Panc1 (cell line): ENCODE results near the gene ALOX12. TPM values are rescaled to one million over a fixed set of nuclear protein-coding genes. Genes with fewer than 3 reads are reported as not detected.
"Not testable (repeated sequence)": the region's sequence is repeated elsewhere in the genome, so short reads cannot be mapped to it uniquely, and the experiment has no call there.

ENCODE experiments used
- ATAC-seq: fragments of 200-7000 bp; cut with Tn5 transposase; 2 replicates; pipeline ENCODE4 v1.9.1; 2020; ENCODE audit warnings: mild to moderate bottlenecking, moderate library complexity
- BruUV-seq: library from RNA; stranded (reverse); fragments of 400-500 nt; replicated peaks from 2 replicates; lab custom pipeline; 2021; lab: Mats Ljungman, UMichigan
- CTCF ChIA-PET: fragments of 300-600 bp; sonication (Branson Sonifier 250); formaldehyde crosslinking; loops from one replicate; lab custom pipeline; 2022; ENCODE audit warnings: antibody characterized with exemption; lab: Charles Lee
- POLR2A ChIA-PET: fragments of 300-600 bp; sonication (Branson Sonifier 250); formaldehyde crosslinking; loops from one replicate; lab custom pipeline; 2022; ENCODE audit warnings: antibody characterized with exemption; lab: Charles Lee
- DNase-seq: peaks from one replicate; pipeline ENCODE4 v3.0.0-alpha.2; 2010; ENCODE audit warnings: low read depth, low spot score
- H3K27ac ChIP-seq: 2 replicates; pipeline ENCODE4 v1.5.1; 2011; ENCODE audit warnings: mild to moderate bottlenecking, low read length, inconsistent platforms
- H3K27me3 ChIP-seq: fragments of 200-500 bp; sonication (Bioruptor generic); 2 replicates; pipeline ENCODE4 v1.6.0; 2014; ENCODE audit warnings: low read length, inconsistent platforms; ENCODE audit not compliant: control insufficient read depth, insufficient read depth
- H3K36me3 ChIP-seq: fragments of 200-500 bp; sonication (Bioruptor generic); 2 replicates; pipeline ENCODE4 v1.5.1; 2014; ENCODE audit warnings: inconsistent platforms, mild to moderate bottlenecking, low read length, moderate library complexity; ENCODE audit not compliant: control insufficient read depth, insufficient read depth
- H3K4me1 ChIP-seq: 2 replicates; pipeline ENCODE4 v1.5.1; 2011; ENCODE audit warnings: inconsistent platforms, mild to moderate bottlenecking, low read length, moderate library complexity; ENCODE audit not compliant: control insufficient read depth, insufficient read depth
- H3K4me3 ChIP-seq, 2 experiments: 2 replicates each; pipeline ENCODE4 v1.5.1; 2011 to 2012; ENCODE audit warnings: low read depth in 2 of 2, low read length in 2 of 2, mild to moderate bottlenecking in 2 of 2, inconsistent platforms in 1 of 2, moderate library complexity in 1 of 2
- H3K9me3 ChIP-seq: fragments of 200-500 bp; sonication (Bioruptor generic); 2 replicates; pipeline ENCODE4 v1.5.1; 2014; ENCODE audit warnings: low read depth, mild to moderate bottlenecking, inconsistent platforms, low read length, moderate library complexity; ENCODE audit not compliant: control insufficient read depth, insufficient read depth
- POLR2AphosphoS5 ChIP-seq: IDR thresholded peaks from 2 replicates; pipeline ENCODE4 v1.6.1; 2012; ENCODE audit warnings: mild to moderate bottlenecking, low read depth, low read length, moderate library complexity
- SIN3A ChIP-seq: IDR thresholded peaks from 2 replicates; pipeline ENCODE4 v1.6.1; 2012; ENCODE audit warnings: low read depth, mild to moderate bottlenecking, low read length, moderate library complexity, borderline replicate concordance; ENCODE audit not compliant: insufficient read depth
- TCF7L2 ChIP-seq: IDR thresholded peaks from 2 replicates; pipeline ENCODE4 v1.6.1; 2011; ENCODE audit warnings: mild to moderate bottlenecking, low read depth, low read length, inconsistent platforms
- in situ Hi-C: cut with HindIII; loops from 2 replicates; pipeline ENCODE4 v1.10.0; 2016; ENCODE audit warnings: low sequenced_read_pairs, low pct_unique_long_range_greater_than_20kb
- intact Hi-C: fragments of 100-400 bp; cut with micrococcal nuclease; formaldehyde crosslinking; loops from one replicate; pipeline ENCODE4 v1.10.0; 2022; ENCODE audit not compliant: unreplicated experiment
- total RNA-seq: library from RNA; stranded (reverse); gene quantifications from one replicate; pipeline ENCODE4 v1.2.1, GENCODE V29; 2021; ENCODE audit not compliant: unreplicated experiment
- TF ChIP-seq, protein P1 (sequence below): fragments of 450-650 bp; IDR thresholded peaks from 2 replicates; pipeline ENCODE4 v1.5.1; 2017; ENCODE audit warnings: mild to moderate bottlenecking
- TF ChIP-seq, protein P2 (sequence below), 2 experiments: IDR thresholded peaks; 2 replicates each; pipeline ENCODE4 v1.6.1; 2011 to 2012; ENCODE audit warnings: low read depth in 2 of 2, control low read depth in 1 of 2, low read length in 1 of 2, mild to moderate bottlenecking in 1 of 2, moderate library complexity in 1 of 2; ENCODE audit not compliant: insufficient read depth in 1 of 2

Gene ALOX12
- total RNA-seq, 1 experiment from 2014 or later = not detected

DNA sequence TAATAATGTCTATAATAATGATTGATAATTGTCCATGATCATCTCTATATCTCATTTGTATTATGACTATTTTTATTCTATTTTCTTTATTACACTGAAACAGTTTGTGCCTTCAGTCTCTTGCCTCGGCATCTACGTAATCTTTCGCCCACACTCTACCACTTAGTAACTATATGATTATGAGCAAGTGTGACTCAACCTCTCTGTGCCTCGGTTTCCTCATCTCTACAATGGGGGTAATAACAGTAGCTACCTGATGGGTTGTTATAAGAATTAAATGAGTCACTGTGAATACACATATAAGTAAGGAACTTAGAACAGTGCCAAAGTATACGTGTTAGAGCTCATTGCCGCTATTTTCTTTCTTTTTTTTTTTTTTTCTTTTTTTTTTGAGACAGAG lies 51.7 kb downstream of the ALOX12 start:
- no TSS peak for BruUV-seq
- Histone ChIP-seq H3K27ac (no peak overlapping the region), H3K9me3 (no peaks in the 10 kb centered on the region), H3K27me3 (no peaks in the 10 kb centered on the region), H3K36me3 (no peaks in the 10 kb centered on the region), H3K4me1 (peaks cover 22% of the 10 kb centered on the region), H3K4me3 (no peak overlapping the region)
- in situ Hi-C loops (no loop called here), intact Hi-C loops (loop anchor here (10.0 kb wide), 1 partner anchor 117 kb away; no protein-coding TSS in a partner anchor)
- ATAC-seq = no peak
- POLR2A ChIA-PET = no interaction called here
- TF ChIP-seq, protein P1, sequence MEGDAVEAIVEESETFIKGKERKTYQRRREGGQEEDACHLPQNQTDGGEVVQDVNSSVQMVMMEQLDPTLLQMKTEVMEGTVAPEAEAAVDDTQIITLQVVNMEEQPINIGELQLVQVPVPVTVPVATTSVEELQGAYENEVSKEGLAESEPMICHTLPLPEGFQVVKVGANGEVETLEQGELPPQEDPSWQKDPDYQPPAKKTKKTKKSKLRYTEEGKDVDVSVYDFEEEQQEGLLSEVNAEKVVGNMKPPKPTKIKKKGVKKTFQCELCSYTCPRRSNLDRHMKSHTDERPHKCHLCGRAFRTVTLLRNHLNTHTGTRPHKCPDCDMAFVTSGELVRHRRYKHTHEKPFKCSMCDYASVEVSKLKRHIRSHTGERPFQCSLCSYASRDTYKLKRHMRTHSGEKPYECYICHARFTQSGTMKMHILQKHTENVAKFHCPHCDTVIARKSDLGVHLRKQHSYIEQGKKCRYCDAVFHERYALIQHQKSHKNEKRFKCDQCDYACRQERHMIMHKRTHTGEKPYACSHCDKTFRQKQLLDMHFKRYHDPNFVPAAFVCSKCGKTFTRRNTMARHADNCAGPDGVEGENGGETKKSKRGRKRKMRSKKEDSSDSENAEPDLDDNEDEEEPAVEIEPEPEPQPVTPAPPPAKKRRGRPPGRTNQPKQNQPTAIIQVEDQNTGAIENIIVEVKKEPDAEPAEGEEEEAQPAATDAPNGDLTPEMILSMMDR = no peak
- TF ChIP-seq, protein P2, sequence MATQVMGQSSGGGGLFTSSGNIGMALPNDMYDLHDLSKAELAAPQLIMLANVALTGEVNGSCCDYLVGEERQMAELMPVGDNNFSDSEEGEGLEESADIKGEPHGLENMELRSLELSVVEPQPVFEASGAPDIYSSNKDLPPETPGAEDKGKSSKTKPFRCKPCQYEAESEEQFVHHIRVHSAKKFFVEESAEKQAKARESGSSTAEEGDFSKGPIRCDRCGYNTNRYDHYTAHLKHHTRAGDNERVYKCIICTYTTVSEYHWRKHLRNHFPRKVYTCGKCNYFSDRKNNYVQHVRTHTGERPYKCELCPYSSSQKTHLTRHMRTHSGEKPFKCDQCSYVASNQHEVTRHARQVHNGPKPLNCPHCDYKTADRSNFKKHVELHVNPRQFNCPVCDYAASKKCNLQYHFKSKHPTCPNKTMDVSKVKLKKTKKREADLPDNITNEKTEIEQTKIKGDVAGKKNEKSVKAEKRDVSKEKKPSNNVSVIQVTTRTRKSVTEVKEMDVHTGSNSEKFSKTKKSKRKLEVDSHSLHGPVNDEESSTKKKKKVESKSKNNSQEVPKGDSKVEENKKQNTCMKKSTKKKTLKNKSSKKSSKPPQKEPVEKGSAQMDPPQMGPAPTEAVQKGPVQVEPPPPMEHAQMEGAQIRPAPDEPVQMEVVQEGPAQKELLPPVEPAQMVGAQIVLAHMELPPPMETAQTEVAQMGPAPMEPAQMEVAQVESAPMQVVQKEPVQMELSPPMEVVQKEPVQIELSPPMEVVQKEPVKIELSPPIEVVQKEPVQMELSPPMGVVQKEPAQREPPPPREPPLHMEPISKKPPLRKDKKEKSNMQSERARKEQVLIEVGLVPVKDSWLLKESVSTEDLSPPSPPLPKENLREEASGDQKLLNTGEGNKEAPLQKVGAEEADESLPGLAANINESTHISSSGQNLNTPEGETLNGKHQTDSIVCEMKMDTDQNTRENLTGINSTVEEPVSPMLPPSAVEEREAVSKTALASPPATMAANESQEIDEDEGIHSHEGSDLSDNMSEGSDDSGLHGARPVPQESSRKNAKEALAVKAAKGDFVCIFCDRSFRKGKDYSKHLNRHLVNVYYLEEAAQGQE (IDR thresholded peaks at IDR 0.05; ENCODE audit: insufficient read depth in 1 of 2, low read depth in 2 of 2, low read length in 1 of 2) = no peak
- TF ChIP-seq TCF7L2 = no peak
- no peak for TF ChIP-seq POLR2AphosphoS5
- TF ChIP-seq SIN3A = no peak
- CTCF ChIA-PET = interaction anchor here (0.6 to 0.8 kb wide), 2 partner anchors 89 to 130 kb away, joined by 3 read pairs; no protein-coding TSS in a partner anchor
- no peak for DNase-seq

DNA sequence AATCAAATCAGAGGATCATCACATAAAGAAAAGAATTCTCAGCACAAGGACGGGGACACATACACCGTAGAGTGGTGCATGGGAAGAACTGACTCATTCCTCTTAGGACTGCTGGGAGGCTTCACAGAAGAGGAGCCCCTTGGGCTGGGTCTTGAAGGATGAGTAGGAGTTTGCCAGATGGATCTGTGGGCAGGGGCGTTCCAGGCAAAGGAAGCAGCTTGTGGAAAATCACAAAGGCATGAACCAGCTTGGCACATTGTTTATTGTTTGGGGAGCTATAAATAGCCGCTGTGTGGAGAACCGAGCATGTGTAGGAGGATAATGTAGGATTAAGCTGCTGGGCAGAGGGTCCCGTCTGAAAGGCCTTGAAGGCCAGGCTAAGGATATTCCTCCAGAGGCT lies 53.1 kb downstream of the ALOX12 start:
- in situ Hi-C loops = no loop called here
- intact Hi-C loops = loop anchor here (10.0 kb wide), 1 partner anchor 116 kb away; no protein-coding TSS in a partner anchor
- CTCF ChIA-PET = interaction anchor here (0.5 to 0.6 kb wide), 3 partner anchors 88 to 130 kb away, joined by 3 to 4 read pairs (median 3); no protein-coding TSS in a partner anchor
- DNase-seq = no peak
- Histone ChIP-seq H3K9me3 (no peaks in the 10 kb centered on the region), H3K27me3 (no peaks in the 10 kb centered on the region), H3K36me3 (no peaks in the 10 kb centered on the region), H3K4me3 (no peak overlapping the region), H3K27ac (no peak overlapping the region; the same call in 1 of the 2 replicates), H3K4me1 (peaks cover 18% of the 10 kb centered on the region)
- POLR2A ChIA-PET = no interaction called here
- no TSS peak for BruUV-seq
- TF ChIP-seq SIN3A (no peak), POLR2AphosphoS5 (no peak), TCF7L2 (no peak)
- TF ChIP-seq, protein P1 = no peak
- TF ChIP-seq, protein P2 (IDR thresholded peaks at IDR 0.05; ENCODE audit: insufficient read depth in 1 of 2, low read depth in 2 of 2, low read length in 1 of 2) = no peak
- ATAC-seq = no peak

DNA sequence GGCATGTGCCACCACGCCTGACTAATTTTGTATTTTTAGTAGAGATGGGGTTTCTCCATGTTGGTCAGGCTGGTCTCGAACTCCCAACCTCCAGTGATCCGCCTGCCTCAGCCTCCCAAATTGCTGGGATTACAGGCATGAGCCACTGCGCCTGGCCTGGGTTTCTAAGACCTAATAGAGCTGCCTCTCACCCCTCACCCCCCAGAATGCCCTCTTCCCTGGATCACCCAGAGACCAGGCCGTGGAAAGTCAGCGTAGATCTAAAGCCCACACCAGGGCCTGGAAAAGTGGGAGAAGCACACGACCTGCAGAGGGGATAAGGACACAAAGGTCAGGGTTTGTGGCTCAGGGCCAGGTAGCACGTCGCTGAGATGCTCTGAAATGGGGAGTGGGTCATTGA lies 54.7 kb downstream of the ALOX12 start:
- H3K27ac ChIP-seq, ATAC-seq, H3K4me3 ChIP-seq, POLR2A ChIA-PET, H3K36me3 ChIP-seq, intact Hi-C loops, DNase-seq, H3K27me3 ChIP-seq, in situ Hi-C loops, BruUV-seq, H3K9me3 ChIP-seq: not testable (repeated sequence)
- H3K4me1 ChIP-seq = peaks cover 18% of the 10 kb centered on the region
- CTCF ChIA-PET = interaction anchor here (0.5 to 1.4 kb wide), 3 partner anchors 86 to 127 kb away, joined by 3 to 7 read pairs (median 3); no protein-coding TSS in a partner anchor
